GM18508 (cell line): ENCODE results near the gene WFS1.

ENCODE experiments used
- ATAC-seq: cut with Tn5 transposase; IDR thresholded peaks from one replicate; pipeline ENCODE4 v1.9.1; 2021; ENCODE audit warnings: moderate number of reproducible peaks; ENCODE audit not compliant: insufficient read depth, unreplicated experiment

Gene WFS1

DNA sequence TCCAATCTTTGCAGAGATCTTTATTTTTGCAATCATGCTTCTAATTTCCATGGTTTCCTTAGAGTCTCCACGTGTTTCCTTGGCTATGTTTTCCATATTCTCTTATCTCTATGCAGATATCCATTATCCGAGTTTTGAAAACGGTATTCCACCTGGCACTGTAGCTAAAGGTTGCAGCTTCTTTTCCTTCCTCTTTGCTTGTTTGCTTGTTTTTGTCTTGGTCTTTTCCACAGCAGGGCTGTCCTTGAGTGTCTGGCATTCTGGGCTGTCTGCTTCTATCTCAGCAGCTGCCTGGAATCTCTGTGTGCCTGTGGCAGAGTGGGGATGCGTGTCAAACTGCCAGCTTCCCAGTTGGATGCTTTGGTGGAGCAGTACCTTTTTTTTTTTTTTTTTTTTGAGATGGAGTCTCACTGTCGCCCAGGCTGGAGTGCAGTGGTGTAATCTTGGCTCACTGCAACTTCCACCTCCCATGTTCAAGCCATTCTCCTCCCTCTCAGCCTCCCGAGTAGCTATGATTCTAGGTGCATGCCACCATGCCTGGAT, 46.9 kb downstream of the WFS1 start:
- ATAC-seq, result no peak

GRCh38 chr4:6318206-6318605, 48.6 kb downstream of the WFS1 start:
- ATAC-seq, result no peak

GRCh38 chr4:6319530-6320150, 50.0 kb downstream of the WFS1 start:
- no peak for ATAC-seq

DNA sequence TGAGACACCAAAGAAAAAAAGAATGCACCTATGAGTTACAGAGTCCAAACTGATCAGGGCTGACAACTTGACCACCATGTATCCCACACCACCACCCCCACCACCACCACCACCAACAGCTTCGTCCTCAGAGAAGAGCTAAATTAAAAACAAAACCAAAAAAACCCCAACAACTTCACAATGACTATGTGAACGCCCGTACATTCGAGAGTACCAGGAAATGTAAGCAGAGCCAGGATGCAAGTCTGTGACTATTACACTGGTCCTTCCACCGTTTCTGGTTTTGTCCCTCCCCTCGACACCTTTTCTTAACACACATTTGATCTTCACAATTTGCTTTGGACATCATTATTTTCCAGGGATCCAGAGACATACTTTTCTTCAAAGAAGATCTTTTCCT, 51.0 kb downstream of the WFS1 start:
- no peak for ATAC-seq

GRCh38 chr4:6321361-6321760, 51.7 kb downstream of the WFS1 start:
- ATAC-seq, result no peak

DNA sequence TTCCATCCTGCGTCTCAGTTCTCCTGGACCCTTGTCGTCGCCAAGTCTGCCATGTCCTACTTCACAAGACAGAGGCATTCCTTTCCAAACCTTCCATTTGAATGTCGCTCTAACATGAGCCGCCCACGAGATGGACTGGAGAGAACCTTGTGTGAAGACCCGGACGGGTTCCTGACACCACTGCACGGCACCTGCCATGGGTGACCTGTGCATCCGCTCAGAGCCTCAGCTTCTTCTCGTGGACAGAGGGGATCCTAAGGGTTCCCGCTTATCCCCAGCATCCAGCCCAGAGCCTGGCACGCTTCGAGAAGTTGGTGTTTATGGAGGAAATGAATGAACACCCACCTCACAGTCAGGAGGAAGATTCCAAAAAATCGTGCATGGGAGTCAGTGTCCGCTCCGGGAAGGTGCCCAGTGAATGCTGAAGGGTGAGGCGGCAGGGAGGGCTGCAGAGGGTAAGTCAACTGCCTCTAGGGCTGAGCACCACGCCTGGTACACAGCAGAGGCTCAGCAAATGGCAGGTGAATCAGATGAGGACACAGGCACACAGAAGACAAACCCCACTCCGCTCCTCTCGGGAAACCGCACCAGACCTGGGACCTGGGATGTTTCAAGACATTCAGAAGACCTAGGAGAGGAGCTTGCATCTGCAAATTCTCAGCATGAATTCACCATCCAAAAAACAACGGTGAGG, 52.6 kb downstream of the WFS1 start:
- no peak for ATAC-seq

DNA sequence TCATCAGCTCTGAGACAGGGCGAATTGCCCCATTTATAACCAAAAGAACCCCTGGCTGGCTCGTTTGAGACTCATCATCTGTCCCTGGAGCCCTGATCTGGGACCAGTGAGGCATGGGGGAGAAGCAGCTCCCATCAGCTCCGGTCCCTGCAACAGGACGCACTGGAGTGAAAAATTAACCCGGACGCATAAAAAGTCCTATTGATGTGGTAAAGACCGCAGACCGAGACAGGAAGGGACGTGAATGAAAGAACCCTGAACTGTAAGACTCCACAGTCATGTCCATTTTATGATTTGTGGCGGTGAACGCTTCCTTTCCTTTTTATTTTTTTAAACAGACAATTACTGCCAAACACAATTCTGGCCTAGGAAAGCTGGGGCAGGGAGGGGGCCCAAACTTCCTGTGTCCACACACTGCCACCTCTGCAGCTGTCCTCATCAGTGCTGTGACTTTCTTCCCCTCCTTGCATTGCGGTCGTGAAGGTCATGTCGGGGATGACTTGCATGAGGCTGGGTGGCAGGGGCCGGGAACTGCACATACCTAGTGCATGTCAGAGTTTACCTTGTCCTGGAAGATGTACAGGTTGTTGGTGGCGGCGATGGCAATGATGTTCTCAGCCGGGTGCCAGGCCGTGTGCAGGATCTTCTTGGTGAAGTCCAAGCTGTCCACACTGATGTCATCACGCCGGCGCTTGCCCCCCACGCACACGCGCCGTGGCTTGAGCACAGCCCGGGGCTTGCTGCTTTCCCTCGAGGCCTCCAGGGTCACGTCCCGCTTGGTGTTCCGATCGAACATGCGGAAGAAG, 53.3 kb downstream of the WFS1 start:
- ATAC-seq, result no peak

DNA sequence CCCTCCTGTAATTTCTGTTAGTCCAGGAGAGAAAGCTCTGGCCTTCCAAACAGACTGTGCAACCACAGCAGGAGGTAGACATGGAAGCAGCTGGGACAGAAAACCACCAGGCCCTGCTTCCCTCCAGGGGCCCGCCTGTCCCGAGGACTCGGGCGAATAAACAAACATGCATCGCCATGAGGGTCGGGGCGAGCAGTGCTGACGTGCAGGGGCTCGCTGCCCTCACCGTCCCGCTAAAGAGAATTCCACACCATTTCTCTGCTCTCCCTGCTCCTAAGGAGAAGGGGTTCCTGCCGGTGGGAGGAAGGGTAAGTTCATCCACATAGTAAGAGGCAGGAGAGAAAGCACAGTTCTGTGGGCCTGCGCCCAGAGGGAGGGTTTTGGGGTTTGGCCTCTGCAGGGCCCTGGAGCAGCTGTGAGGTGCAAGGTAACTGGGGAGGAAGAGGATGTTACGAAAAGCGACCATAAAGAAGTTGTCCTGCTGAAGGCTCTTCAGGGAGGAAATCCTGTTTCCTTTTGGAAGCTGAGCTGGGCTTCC, 54.9 kb downstream of the WFS1 start:
- no peak for ATAC-seq

GRCh38 chr4:6324999-6325787, 55.5 kb downstream of the WFS1 start:
- no peak for ATAC-seq

GRCh38 chr4:6325788-6326290, 56.2 kb downstream of the WFS1 start:
- ATAC-seq, result no peak

DNA sequence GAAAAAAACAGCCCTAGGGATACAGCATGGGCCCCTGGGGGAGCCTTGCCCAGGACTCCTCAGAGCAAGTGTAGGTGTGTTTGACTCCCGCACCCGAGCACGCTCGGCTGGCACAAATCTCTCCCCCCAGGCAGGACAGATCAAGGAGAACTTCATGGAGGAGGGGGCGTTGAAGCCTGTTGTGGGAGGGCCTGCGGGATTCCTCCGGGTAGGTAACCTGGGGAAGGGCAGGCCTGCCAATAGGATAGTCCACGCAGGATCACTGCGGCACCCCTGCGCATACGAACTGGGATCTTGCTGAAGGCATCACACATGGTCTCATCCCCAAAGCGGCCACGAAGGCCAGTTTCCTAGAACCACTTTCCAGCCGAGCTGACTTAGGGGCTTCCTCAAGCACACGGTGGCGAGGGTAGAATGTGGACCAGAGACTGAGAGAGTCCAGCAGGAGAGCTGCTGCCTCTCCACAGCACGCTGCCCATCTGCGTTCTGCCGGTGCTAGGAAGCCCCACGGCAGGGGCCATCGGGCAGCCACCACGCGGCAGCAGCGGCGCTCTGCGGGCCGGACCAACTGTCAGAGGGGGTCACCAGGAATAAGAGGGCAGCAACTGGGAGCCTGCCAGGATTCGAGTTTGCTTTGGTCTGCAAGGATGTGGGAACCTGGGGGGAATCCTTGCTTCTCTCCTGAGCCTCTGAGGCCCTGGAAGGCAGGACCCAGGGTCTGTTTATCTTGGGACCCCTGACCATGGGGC, 56.8 kb downstream of the WFS1 start:
- ATAC-seq, result no peak

DNA sequence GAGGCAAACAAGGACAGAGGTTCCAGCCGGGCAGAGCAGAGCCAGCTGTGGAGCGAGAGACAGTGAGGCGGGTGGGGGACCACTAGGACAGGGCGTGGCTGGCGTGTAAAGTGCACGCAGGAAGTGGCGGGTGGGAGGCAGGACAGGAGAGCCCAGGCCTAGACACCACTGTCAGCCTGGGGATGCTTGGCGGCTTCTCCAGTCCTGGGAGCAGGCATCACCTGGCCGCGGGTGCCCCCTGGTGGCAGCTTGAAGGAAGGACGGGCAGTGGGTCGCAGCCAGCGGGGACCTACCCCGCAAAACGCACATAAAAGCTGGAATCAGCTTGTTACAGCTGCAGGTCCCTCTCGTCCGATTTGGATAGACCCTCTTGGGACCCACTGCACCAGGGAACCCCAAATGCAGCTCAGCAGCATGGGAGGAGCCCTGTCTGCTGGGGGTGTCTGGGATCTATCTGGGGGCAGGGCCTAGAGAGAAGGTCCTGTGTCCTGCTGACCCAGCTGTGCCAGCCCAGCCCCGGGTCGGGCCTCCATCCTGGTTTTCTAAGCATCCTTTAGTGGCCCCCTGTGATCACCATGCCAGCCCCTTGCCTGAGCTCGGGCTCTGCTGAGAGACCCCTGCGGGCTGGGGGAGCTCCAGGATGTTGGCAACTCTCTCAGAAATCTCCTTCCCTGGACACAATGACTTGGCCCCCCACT, 57.7 kb downstream of the WFS1 start:
- ATAC-seq, result no peak

- ATAC-seq, result no peak
These were observed 58.9 kb downstream of the WFS1 start for GRCh38 chr4:6328526-6328925.

DNA sequence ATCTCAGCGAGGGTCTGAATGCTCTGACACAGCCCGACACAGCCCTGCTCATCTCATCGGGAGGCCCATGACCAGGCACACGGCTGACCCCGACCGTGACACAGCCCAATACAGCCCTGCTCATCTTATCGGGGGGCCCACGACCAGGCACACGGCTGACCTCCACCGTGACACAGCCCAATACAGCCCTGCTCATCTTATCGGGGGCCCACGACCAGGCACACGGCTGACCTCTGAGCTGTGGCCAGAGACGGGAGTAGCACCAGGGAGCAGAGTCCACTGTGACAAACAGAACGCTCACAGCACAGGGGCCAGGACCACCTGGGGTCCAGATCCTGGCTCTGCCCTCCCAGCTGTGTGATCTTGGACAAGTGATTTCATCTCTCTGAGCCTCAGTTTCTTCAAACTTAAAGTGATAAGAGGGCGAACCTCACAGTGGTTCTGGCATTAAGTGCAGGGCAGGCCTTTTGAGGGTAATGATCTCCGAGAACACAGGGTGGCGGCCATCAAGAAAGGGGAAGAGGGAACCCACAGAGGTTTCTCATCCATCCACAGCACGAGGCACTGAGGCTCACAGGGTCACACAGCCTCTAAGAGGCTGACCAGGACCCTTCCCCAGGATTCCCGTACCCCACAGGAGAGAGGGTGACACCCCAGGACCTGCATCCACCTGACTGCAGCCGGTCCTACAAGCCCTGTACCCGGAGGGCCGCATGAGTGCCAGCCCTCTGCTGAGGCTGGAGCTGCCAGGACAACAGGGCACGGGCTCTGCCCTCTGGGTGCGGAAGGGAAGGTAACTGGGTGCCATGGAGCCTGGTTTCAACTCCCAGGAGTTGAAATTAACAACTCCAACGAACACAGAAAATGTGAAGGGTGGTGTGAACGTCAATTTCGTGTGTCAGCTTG, 60.1 kb downstream of the WFS1 start:
- no peak for ATAC-seq

DNA sequence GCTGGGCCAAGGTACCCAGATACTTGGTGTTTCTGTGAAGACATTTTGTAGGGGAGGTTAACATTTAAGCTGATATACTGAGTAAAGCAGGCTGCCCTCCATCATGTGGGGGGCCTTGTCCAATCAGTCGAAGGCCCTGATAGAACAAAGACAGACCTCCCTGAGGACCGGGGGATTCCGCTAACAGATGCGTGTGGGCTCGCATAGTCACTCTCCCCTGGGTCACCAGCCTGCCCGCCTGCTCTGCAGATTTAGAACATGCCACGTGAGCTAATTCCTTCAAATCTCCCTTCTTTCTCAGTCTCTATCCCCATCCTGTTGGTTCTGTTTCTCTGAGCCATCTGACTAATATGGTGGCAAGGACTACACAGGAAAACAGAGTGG, 60.7 kb downstream of the WFS1 start:
- no peak for ATAC-seq

DNA sequence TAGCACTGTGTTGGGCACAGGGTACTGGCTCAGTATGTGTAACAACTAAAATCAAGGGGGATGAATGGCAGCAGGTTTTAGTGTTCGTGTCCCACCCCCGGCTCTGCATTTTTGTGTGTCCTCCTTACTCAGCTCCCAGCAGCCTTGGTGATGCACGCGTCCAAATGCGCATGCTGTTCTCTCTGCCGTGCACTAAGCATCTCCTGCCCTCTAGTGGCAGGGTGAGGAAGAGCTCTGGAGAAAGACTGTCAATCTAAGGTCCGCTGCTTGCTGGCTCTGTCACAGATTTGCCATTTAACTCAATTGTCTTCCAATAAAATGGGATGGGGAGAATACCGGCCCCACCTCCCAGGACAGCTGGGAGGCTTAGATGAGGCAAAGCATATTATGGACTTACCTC, 61.4 kb downstream of the WFS1 start:
- no peak for ATAC-seq

- ATAC-seq, result no peak
These were observed 61.8 kb downstream of the WFS1 start for GRCh38 chr4:6331468-6331867.
